CD4-positive, alpha-beta T cell treated with Interleukin-10 for 1 hour (primary cell): ENCODE results near the gene C2CD4C.
A peak's percentile ranks its signal among the peaks of the same experiment; 100 is the strongest.
"Not testable (repeated sequence)": the region's sequence is repeated elsewhere in the genome, so short reads cannot be mapped to it uniquely, and the experiment has no call there.

Source experiments
- DNase-seq: peaks from one replicate; pipeline ENCODE4 v3.0.0-alpha.2; 2020

C2CD4C gene, protein sequence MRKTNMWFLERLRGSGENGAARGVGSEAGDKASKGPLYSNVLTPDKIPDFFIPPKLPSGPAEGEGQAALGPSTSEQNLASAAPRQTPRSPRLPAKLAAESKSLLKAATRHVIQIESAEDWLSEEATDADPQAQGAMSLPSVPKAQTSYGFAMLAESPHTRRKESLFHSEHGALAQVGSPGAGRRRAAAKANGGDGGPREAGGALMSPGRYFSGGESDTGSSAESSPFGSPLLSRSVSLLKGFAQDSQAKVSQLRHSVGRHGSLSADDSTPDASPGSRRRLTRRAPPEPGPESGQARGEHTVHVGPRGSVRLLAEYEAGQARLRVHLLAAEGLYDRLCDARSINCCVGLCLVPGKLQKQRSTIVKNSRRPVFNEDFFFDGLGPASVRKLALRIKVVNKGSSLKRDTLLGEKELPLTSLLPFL

DNA sequence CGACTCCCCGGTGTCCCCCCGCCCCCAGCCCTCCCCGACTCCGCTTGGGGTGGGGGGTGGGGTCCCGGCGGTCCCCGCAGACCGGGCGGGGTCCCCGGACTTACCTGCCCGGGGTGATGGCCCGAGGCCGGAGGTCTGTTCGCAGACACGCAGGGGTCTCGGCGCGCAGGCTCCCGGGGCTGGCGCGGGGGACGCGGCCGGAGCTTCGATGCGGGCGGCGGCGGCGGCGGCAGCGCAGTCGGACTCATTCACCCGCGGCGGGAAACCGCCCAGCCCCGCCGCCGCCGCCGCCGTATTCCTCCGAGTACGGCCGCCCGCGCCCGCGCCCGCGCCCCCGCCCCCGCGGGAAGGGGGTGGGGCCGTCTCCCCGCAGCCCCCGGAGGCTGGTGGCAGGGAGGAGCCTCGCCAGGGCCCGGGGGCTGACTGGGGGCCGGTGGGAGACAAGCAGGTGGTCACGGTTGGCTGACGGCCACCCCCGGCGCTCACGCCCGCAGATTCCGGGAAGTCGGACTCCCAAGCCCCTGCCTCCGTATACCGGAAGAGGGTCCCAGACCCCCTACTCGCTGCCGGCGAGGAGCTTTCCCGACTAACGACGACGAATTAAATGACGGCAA lies at the start of gene C2CD4C:
C2CD4C (minus strand) TSS at position 246 of the 614 bp plus-strand sequence. CDS start 786 bp downstream, outside the sequence.
- DNase-seq = peak; percentile 21

DNA sequence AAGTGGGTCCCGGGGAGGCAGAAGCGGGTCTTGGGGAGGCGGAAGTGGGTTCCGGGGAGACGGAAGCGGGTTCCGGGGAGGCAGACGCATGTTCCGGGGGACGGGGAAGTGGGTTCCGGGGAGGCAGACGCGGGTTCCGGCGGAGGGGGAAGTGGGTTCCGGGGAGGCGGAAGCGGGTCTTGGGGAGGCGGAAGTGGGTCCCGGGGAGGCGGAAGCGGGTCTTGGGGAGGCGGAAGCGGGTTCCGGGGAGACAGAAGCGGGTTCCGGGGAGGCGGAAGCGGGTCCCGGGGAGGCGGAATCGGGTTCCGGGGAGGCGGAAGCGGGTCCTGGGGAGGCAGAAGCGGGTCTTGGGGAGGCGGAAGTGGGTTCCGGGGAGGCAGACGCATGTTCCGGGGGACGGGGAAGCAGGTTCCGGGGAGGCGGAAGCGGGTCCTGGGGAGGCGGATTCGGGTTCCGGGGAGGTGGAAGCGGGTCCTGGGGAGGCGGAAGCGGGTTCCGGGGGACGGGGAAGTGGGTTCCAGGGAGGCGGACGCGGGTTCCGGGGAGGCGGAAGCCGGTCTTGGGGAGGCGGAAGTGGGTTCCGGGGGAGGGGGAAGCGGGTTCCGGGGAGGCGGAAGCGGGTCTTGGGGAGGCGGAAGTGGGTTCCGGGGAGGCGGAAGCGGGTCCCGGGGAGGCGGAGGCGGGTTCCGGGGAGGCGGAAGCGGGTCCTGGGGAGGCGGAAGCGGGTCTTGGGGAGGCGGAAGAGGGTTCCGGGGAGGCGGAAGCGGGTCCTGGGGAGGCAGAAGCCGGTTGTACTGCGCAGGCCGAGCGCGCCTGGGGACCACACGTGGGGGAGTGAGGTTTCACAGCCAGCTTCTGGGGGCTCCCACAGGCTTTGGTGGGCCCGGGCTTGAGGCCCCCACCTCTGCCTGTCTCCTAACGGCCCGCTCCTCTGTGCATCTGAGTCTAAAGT lies 49.4 kb upstream of the C2CD4C start:
- no peak for DNase-seq

DNA sequence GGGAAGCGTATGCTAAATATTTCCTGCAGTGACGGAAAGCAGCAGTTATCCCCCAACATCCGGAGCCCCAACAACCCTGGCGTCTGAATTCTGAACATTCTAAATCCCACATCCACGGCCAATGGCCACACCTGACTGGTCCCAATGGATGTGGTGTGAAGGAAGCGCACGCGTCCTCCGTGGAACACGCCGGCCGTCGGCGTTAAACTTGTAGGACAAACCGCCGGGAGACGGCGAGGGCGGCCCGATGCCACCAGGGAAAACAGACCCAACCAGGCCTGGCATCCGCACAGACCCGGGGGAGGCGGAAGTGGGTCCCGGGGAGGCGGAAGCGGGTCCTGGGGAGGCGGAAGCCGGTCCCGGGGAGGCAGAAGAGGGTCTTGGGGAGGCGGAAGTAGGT lies 48.7 kb upstream of the C2CD4C start:
- DNase-seq = no peak

DNA sequence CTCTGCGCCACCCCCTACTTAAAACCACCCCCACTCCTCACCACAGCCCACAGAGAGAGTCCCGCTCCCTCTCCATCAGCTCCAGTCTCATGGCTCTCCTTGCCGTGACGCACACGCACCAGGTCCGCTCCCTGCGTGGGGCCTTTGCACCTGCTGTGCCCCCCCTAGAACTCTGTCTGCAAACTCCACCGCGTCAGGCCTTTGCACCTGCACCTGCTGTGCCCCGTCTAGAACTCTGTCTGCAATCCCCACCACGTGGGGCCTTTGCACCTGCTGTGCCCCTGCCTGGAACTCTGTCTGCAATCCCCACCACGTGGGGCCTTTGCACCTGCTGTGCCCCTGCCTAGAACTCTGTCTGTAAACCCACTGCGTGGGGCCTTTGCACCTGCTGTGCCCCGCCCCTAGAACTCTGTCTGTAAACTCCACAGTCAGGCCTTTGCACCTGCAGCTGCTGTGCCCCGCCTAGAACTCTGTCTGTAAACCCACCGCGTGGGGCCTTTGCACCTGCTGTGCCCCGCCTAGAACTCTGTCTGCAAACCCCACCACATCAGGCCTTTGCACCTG lies 47.7 kb upstream of the C2CD4C start:
- no peak for DNase-seq

DNA sequence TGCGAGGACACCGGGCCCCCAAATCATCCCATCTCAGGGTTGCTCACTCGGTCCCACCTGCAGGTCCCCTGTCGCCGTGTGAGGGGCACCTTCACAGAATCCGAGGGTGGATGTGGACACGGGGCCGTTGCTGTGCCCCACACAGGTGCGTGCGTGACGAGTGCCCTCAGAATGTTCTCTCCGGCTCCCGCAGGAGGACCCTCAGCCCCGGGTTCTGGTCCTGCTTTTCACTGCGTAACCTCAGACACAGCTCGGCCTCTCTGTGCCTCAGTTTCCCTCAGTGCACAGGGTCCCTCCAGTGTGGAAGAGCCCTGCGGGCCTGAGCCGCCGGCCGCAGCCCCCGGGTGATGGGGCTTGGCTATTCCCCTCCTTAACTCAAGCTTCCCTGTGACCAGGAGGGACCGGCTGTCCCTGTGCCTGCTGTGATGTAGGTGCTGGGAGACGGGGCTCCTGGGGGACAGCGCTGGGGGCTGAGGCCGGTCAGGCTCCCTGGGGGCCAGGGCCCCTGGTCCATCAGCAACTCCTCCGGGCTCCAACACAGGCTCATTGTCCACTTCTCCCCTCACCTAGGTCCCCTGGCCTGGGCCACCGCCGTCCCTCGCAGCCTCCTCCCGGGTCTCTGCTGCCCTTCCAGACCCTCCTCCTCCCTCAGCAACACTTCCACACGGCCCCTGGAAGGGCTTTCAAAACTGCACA lies 47.1 kb upstream of the C2CD4C start:
- DNase-seq = no peak

DNA sequence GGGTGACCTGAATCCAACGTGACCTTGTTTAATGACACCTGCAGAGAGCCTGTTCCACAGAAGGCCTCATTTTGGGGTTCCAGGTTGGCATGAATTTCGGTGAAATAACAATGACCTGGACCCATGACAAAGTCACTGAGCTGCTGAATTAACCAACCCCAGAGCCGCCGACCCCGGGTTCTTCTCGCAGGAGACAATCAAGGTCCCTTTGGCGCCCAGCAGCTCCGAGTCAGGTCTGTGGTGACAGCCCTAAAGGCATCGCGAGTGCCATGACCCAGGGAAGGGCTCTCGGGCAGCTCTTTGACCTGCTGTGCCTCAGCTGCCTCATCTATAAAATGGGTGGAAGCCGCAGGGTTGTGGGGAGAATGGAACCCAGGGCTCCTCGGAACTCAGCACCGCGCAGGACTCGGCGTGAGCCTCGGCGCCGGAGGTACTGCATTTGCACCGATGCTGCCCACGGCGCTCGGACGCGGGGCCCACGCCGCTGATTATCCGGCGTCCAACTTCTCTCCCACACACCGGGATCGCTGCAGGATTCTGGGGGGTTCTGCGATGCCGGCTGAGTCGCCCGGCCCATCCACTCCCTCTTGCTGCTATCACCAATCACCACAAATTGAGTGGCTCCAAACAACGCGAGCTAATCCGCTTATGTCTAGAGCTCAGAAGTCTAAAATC lies 46.2 kb upstream of the C2CD4C start:
- DNase-seq = no peak

DNA sequence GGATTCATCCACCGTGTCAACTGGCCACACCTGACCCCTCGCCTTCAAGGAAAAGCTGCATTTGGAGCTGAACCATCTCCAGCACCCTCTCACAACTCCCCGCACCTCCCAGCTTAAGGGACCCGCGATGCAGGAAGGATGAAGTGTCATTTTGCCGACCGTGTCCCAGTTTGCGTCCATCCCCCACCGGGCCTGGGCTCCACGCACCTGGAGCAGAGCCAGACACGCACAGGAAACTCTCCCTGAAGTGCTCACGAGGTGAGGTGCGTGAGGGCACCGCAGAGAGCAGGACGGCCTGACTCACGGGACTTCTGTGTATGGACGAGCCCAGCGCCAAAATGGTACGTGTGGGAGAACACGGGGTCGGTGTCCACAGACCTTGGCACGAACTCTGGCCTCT lies 44.7 kb upstream of the C2CD4C start:
- no peak for DNase-seq

DNA sequence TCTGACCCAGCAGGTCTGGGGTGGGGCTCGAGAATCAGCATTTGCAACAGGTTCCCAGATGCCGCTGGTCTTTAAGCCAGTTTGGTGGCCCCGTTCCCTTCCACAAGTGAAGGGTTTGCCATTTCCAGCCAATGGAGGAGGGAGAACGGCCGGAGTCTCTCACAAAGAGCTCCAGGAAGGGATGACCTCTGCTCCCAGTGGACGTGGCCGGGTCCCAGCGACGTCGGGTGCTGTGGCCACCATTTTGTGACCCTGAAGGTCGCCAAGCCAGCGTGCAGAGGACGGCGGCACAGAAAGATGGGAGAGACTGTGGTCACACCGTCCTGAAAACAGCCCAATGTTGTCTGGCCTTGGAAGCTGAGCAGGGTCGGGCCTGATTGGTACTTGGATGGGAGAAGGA lies 43.9 kb upstream of the C2CD4C start:
- no peak for DNase-seq

DNA sequence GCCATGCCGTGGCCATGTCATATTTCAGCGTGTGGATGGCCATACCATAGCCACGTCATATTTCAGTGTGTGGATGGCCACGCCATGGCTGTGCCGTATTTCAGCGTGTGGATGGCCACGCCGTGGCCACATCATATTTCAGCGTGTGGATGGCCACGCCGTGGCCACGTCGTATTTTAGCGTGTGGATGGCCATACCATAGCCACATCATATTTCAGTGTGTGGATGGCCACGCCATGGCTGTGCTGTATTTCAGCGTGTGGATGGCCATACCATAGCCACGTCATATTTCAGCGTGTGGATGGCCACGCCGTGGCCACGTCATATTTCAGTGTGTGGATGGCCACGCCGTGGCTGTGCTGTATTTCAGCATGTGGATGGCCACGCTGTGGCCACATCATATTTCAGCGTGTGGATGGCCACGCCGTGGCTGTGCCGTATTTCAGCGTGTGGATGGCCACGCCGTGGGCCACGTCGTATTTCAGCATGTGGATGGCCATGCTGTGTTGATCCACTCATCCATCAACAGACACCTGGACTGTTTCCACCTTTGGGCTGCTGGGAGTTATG lies 42.0 kb upstream of the C2CD4C start:
- DNase-seq = not testable (repeated sequence)

DNA sequence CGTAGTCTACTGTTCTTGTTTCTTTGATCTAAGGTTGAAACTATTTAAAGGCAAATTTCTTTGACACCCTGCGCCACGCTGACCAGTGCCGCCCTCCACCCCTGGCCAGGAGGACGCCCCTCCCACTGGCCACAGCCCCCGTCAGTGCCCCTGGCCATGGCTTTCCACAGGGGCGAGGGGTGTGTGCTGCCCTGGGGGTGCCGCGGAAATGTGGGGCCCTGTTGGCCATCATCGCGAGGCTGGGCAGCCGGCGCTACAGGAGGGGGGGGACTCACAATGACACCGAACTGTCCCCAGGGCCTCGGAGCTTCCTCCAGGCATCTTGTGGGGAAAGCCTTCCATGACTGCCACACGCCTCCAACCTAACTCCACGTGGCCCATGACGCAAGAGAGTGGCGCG lies 41.0 kb upstream of the C2CD4C start:
- DNase-seq = no peak

DNA sequence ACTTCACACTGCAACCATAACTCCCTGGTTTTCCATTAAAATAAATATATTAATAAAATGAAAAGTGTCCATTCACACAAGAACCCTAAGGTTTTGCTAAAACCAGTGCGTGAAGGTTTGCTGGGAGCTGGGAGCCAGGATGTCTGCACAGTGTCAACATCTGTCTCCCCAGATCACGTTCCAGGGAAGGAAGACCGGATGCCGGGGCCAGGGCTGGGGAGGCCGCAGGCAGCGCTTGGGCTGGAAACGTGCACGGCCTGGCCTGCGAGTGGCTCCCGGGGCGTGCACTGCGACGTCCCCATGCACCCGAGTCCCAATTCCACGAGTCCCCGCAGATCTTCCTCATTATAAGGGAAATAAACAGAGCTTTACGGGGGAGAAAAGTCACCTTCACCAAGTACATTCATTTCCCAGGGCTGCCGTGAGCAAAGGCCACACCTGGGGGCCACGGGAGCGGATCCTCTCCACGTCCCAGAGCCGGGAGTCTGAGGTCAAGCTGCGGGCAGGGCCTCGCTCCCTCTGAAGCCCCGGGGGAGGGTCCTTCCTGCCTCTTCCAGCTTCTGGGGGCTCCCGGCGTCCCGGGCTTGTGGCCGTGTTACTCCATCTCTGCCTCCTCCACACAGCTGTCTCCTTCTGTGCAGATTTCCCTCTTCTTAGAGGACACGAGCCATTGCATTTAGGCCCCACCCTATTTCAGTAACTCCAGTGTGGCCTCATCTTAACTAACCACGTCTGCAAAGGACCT lies 39.0 kb upstream of the C2CD4C start:
- DNase-seq = no peak

DNA sequence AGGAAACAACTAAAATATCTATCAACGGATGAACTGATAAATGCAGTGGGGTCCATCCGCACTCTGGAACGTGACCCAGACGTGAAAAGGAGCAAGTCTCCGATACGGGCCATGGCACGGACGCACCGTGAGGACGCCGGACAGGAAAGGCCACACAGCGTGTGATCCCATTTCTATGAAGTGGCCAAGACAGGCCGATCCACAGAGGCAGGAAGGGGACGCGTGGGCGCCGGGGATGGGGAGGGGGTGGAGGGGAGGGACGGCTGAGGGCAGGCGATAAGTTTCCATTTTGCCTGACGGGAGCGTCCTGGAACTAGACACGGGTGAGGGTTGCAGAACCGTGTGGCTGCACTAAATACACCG lies 38.1 kb upstream of the C2CD4C start:
- no peak for DNase-seq

DNA sequence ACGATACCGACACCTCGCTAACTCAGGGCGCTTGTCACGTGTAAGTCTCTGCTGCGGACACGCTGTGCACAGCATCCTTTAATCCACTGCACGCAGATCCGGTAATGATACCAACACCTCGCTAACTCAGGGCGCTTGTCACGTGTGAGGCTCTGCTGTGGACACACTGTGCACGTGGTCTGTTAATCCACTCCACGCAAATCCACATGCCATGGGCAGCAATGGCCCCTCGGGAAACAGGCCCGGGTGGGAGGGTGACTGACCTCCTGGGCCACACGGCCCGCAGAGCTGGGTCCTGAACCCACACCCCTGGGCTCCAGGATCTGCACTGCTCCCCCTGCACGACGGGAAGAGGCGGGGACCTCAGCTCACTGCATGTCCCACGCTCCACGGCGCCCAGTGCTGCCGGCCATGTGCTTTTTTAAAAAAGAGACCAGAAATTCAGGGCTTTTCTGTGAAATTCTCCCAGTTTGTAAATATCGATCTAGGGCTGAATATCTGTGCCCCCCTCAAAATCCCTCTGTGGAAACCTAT lies 35.8 kb upstream of the C2CD4C start:
- no peak for DNase-seq

DNA sequence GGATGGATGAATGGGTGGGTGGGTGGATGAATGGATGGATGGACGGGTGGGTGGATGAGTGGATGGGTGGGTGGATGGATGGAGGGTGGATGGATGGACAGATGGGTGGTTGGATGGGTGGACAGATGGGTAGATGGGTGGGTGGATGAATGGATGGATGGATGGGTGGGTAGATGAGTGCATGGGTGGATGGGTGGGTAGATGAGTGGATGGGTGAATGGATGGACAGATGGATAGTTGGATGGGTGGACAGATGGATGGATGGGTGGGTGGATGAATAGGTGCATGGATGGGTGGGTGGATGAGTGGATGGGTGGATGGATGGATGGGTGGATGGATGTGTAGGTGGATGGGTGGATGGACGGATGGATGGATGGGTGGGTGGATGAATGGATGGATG lies 34.1 kb upstream of the C2CD4C start:
- DNase-seq = no peak

DNA sequence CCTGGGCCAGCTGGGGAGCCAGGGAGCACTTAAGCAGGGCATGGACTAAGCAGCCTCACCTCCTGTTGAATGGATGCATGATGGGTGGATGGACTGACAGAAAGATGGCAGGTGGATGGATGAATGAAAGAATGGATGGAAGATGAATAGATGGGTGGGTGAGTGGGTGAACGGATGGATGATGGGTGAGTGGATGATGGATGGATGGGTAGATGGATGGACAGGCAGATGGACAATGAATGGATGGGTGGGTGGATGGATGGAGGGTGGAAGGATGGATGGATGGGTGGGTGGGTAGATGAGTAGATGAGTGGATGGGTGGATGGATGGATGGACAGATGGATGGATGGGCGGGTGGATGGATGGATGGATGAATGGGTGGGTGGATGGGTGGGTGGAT lies 33.1 kb upstream of the C2CD4C start:
- DNase-seq = no peak

DNA sequence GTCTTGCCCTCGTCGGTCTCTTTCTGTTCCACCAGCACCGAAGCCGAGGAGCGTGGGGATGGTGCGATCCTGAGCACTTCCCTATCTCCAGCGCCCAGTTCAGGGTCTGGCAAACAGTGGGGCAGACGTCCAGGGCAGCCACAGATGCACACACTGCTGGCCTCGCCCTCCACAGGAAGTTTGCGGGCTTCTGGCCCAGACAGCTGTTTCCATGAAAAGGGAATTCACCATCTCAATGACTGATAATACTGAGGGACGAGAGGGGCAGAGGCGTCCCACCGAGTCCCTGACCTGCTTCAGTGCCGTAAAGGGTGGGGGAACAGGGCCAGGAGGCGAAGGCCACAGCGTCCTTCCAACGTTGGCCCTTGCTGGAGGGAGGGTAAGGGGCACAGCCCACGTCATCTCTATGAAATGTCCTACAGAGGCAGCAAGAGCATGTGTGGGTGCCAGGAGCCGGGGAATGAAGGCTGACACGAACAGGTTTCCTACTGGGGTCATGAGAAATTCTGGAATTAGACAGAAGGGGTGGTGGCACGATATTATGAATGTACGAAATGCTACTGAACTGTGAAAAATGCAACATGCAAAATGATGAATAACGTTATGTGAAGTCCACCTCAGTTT lies 32.4 kb upstream of the C2CD4C start:
- DNase-seq = no peak

DNA sequence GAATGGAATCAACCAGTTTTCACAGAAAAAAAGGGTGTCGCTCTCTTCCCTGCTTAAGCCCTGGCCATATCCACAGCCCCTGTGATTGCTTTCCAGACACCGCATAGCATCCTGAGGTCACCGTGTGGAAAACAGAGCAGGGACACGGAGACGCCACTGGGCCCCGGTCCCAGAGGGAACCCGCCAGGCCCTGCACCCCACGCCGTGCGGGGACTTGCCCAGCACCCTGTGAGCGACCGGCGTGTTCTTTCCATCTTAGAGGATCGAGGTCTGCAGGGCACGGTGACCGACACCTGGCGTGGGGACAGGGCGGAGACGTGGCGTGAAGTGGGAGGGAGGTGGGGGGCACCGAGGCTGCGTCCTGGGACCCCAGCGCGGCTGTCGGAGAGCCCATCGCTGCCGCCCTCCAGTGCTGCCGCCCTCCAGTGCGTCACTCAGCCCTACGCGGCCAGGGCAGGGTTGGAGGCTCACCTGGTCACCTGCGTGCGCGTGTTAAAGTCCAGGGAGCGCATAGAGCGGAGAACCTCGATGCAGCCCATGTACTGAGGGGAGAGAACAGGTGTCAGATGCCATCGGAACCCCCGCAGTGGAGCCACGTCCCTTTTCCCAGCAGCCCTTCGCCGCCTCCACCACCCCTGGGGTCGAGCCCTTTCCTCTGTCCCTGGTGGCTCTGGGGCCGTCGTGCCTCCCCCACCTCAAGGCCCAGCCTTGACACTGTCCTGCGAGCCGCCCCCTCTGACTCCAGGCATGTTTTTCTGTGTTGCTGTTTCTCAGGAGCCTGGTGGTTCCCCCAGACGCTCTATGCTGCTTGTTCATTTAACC lies 31.7 kb upstream of the C2CD4C start:
- no peak for DNase-seq

DNA sequence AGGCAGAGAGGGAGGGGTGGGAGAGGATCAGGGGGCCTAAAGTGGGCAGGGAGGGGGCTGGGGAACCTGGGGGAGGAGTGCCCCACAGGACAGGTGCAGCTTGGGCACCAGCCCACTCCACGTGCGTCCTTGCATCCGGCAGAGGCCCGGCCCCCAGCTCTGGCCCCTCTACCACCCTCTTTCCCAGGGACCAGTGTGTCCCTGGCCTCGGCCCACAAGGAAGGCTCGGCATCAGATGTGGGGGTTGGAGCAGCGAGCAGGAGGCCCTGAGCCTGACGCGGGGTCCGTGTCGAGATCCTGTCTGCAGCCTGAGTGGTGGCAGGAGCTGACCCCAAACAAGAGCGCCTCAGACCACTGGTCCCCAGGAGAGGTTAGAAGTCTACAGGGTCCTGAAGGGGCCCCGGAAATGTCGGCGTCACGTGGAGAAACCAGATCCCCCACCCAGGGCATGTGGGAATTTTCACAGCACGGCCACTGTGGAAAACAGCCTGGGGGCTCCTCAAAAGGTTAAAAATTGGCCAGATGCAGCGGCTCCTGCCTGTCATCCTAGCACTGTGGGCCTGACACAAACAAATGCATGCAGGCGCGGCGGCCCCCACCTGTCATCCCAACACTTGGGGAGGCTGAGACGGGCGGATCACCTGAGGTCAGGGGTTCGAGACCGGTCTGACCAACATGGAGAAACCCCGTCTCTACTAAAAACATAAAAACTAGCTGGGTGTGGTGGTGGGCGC lies 30.4 kb upstream of the C2CD4C start:
- no peak for DNase-seq
